H1 (cell line): ENCODE measurements around the gene SBF1. TPM values are rescaled to one million over a fixed set of nuclear protein-coding genes. Genes with fewer than 3 reads are reported as not detected.

Experiments used
- CTCF ChIA-PET: fragments of 300-600 bp; sonication (Branson Sonifier 250); formaldehyde crosslinking; loops from one replicate; lab custom pipeline; 2021; ENCODE audit not compliant: partially characterized antibody; lab: Charles Lee
- POLR2A ChIA-PET: fragments of 300-600 bp; sonication (Branson Sonifier 250); formaldehyde crosslinking; loops from one replicate; lab custom pipeline; 2021; ENCODE audit warnings: inconsistent platforms; ENCODE audit not compliant: partially characterized antibody; lab: Charles Lee
- DNase-seq, 2 experiments: peaks; one replicate each; pipeline versions ENCODE4 v3.0.0 to v3.0.0-alpha.2; 2010 to 2022; ENCODE audit warnings: low spot score in 2 of 2, low read depth in 1 of 2, mixed read lengths in 1 of 2
- FAIRE-seq: peaks from 2 replicates; lab custom pipeline; 2011; peaks lifted over from hg19 to GRCh38; lab: Jason Lieb, UNC
- H2AFZ ChIP-seq: 2 replicates; pipeline ENCODE4 v1.8.1; 2012; ENCODE audit warnings: low read length, inconsistent platforms
- H2AK5ac ChIP-seq: 2 replicates; pipeline ENCODE4 v1.6.1; 2013; ENCODE audit warnings: low read depth, low read length
- H2BK120ac ChIP-seq: replicated peaks from 2 replicates; pipeline ENCODE3; 2013; ENCODE audit warnings: low read depth, low read length, inconsistent platforms
- H2BK12ac ChIP-seq: 2 replicates; pipeline ENCODE4 v1.6.1; 2013; ENCODE audit warnings: low read depth, low read length
- H2BK15ac ChIP-seq: 2 replicates; pipeline ENCODE4 v1.6.1; 2013; ENCODE audit warnings: low read length
- H2BK20ac ChIP-seq: 2 replicates; pipeline ENCODE4 v1.6.1; 2013; ENCODE audit warnings: low read length
- H2BK5ac ChIP-seq: 2 replicates; pipeline ENCODE4 v1.6.1; 2013; ENCODE audit warnings: low read depth, low read length
- H3K14ac ChIP-seq: 2 replicates; pipeline ENCODE4 v1.6.1; 2013; ENCODE audit warnings: inconsistent platforms; ENCODE audit not compliant: insufficient read length
- H3K18ac ChIP-seq: 2 replicates; pipeline ENCODE4 v1.6.1; 2013; ENCODE audit warnings: low read length; ENCODE audit errors: extremely low read depth
- H3K23ac ChIP-seq: 2 replicates; pipeline ENCODE4 v1.6.1; 2013; ENCODE audit warnings: inconsistent platforms; ENCODE audit not compliant: insufficient read length
- H3K23me2 ChIP-seq: 2 replicates; pipeline ENCODE4 v1.6.1; 2013; ENCODE audit warnings: low read depth, low read length
- H3K27ac ChIP-seq: 2 replicates; pipeline ENCODE4 v1.6.1; 2011; ENCODE audit warnings: low read depth, low read length, inconsistent platforms
- H3K27me3 ChIP-seq, 4 experiments: replicated peaks in 1 of 4; 1 replicate in 1 of 4; 2 replicates in 3 of 4; pipeline versions ENCODE4 v1.6.1 to v1.8.1; 2011 to 2013; ENCODE audit warnings: low read length in 3 of 4, mild to moderate bottlenecking in 3 of 4, inconsistent platforms in 2 of 4, mixed read lengths in 2 of 4, moderate library complexity in 1 of 4; ENCODE audit not compliant: control insufficient read depth in 3 of 4, insufficient read depth in 3 of 4; ENCODE audit errors: extremely low read depth in 1 of 4
- H3K36me3 ChIP-seq, 4 experiments: 2 replicates each; pipeline versions ENCODE4 v1.6.1 to v1.8.1; 2011 to 2013; ENCODE audit warnings: mild to moderate bottlenecking in 4 of 4, low read length in 3 of 4, moderate library complexity in 2 of 4, control low read depth in 1 of 4, inconsistent platforms in 1 of 4; ENCODE audit not compliant: insufficient read depth in 4 of 4, control insufficient read depth in 2 of 4
- H3K4ac ChIP-seq: replicated peaks from 2 replicates; pipeline ENCODE3; 2013; ENCODE audit warnings: low read length, low read depth, mixed read lengths, inconsistent platforms; ENCODE audit not compliant: insufficient read length
- H3K4me1 ChIP-seq, 4 experiments: replicated peaks in 1 of 4; 1 replicate in 1 of 4; 2 replicates in 3 of 4; pipeline versions ENCODE4 v1.6.1 to v1.8.1; 2011 to 2013; ENCODE audit warnings: low read length in 3 of 4, inconsistent platforms in 2 of 4, mixed read lengths in 1 of 4; ENCODE audit not compliant: insufficient read depth in 4 of 4, control insufficient read depth in 3 of 4
- H3K4me2 ChIP-seq, 2 experiments: 2 replicates each; pipeline versions ENCODE4 v1.6.1 to v1.8.1; 2011 to 2013; ENCODE audit warnings: low read depth in 2 of 2, low read length in 2 of 2, control low read depth in 1 of 2, inconsistent platforms in 1 of 2, mild to moderate bottlenecking in 1 of 2; ENCODE audit not compliant: insufficient read depth in 1 of 2
- H3K4me3 ChIP-seq, 4 experiments: fragments of 200-600, 300-600 bp in 1 of 4; sonication (generic), shearing (Covaris generic), sonication (Bioruptor Twin) in 1 of 4; 2 replicates each; pipeline versions ENCODE4 v1.5.1 to v1.8.1; 2011 to 2016; ENCODE audit warnings: low read length in 4 of 4, low read depth in 3 of 4, control low read depth in 2 of 4, inconsistent platforms in 2 of 4, mild to moderate bottlenecking in 2 of 4, mixed read lengths in 1 of 4, moderate library complexity in 1 of 4; ENCODE audit not compliant: insufficient read depth in 2 of 4; ENCODE audit errors: extremely low read depth in 1 of 4
- H3K56ac ChIP-seq: replicated peaks from 2 replicates; pipeline ENCODE3; 2013; ENCODE audit warnings: low read depth, mild to moderate bottlenecking, mixed read lengths, low read length, inconsistent platforms; ENCODE audit not compliant: insufficient read length
- H3K79me1 ChIP-seq: 2 replicates; pipeline ENCODE4 v1.6.1; 2013; ENCODE audit warnings: low read depth, low read length, control low read depth
- H3K79me2 ChIP-seq, 2 experiments: 2 replicates each; pipeline versions ENCODE4 v1.6.1 to v1.8.1; 2012 to 2013; ENCODE audit warnings: low read length in 2 of 2, mild to moderate bottlenecking in 2 of 2, inconsistent platforms in 1 of 2; ENCODE audit not compliant: insufficient read depth in 2 of 2, control insufficient read depth in 1 of 2
- H3K9ac ChIP-seq, 4 experiments: replicated peaks in 1 of 4; 1 replicate in 1 of 4; 2 replicates in 3 of 4; pipeline versions ENCODE4 v1.6.1 to v1.8.1; 2011 to 2013; ENCODE audit warnings: low read depth in 3 of 4, low read length in 3 of 4, control low read depth in 2 of 4, mild to moderate bottlenecking in 2 of 4, moderate library complexity in 2 of 4, inconsistent platforms in 1 of 4; ENCODE audit errors: extremely low read depth in 1 of 4
- H3K9me3 ChIP-seq, 2 experiments: 2 replicates each; pipeline versions ENCODE4 v1.6.1 to v1.8.1; 2012 to 2013; ENCODE audit warnings: mild to moderate bottlenecking in 2 of 2, moderate library complexity in 2 of 2, control low read depth in 1 of 2, inconsistent platforms in 1 of 2, low read depth in 1 of 2, low read length in 1 of 2, mixed read lengths in 1 of 2; ENCODE audit not compliant: insufficient read depth in 2 of 2
- H4K20me1 ChIP-seq, 2 experiments: replicated peaks in 1 of 2; 2 replicates each; pipeline versions ENCODE3 to v1.8.1; 2011 to 2013; ENCODE audit warnings: inconsistent platforms in 2 of 2, low read length in 2 of 2, mild to moderate bottlenecking in 1 of 2; ENCODE audit not compliant: insufficient read depth in 2 of 2, control insufficient read depth in 1 of 2
- H4K5ac ChIP-seq: 2 replicates; pipeline ENCODE4 v1.6.1; 2013; ENCODE audit warnings: low read length, low read depth, mixed read lengths, inconsistent platforms; ENCODE audit not compliant: insufficient read length
- H4K8ac ChIP-seq: 2 replicates; pipeline ENCODE4 v1.8.0; 2013; ENCODE audit warnings: mild to moderate bottlenecking, moderate library complexity, low read length, inconsistent platforms; ENCODE audit not compliant: insufficient read depth; ENCODE audit errors: extremely low read depth
- H4K91ac ChIP-seq: replicated peaks from 2 replicates; pipeline ENCODE3; 2013; ENCODE audit warnings: low read length, mixed read lengths, inconsistent platforms; ENCODE audit not compliant: insufficient read length
- ASH2L ChIP-seq: fragments of 200-600, 300-600 bp; sonication (generic); IDR thresholded peaks from one replicate; pipeline ENCODE4 v1.7.1; 2017; ENCODE audit warnings: low read length
- CHD1 ChIP-seq: IDR thresholded peaks from 2 replicates; pipeline ENCODE4 v1.6.1; 2012; ENCODE audit warnings: low read depth, low read length, improper control_type of control experiment
- GTF2F1 ChIP-seq: IDR thresholded peaks from 2 replicates; pipeline ENCODE4 v1.6.1; 2012; ENCODE audit warnings: low read depth, low read length, improper control_type of control experiment, borderline replicate concordance
- HDAC2 ChIP-seq, 2 experiments: fragments of 300-600 bp in 1 of 2; sonication (generic) in 1 of 2; IDR thresholded peaks; 2 replicates each; pipeline ENCODE4 v1.6.1; 2011 to 2012; ENCODE audit warnings: low read depth in 2 of 2, low read length in 2 of 2, mild to moderate bottlenecking in 2 of 2, moderate library complexity in 2 of 2, borderline replicate concordance in 1 of 2, inconsistent platforms in 1 of 2
- NANOG ChIP-seq: IDR thresholded peaks from 2 replicates; pipeline ENCODE4 v1.6.1; 2011; ENCODE audit warnings: low read length, low read depth, mild to moderate bottlenecking, inconsistent platforms; ENCODE audit not compliant: insufficient read depth, poor library complexity, severe bottlenecking
- SP2 ChIP-seq: IDR thresholded peaks from 2 replicates; pipeline ENCODE4 v1.6.1; 2012; ENCODE audit warnings: mild to moderate bottlenecking, low read length, inconsistent platforms
- WGBS, 2 experiments: shearing (Covaris generic) in 1 of 2; methylation state at CpG; one replicate each; pipeline versions ENCODE4 v1.1.6 to v1.1.7; 2013 to 2015; ENCODE audit warnings: low lambda C conversion rate in 2 of 2, mixed read lengths in 2 of 2, inconsistent platforms in 1 of 2, low coverage in 1 of 2, missing lambda C conversion rate in 1 of 2; ENCODE audit not compliant: insufficient replicate concordance in 2 of 2, insufficient coverage in 1 of 2, insufficient read length in 1 of 2; ENCODE audit errors: extremely low coverage in 1 of 2, missing lambda C conversion rate in 1 of 2; 5-methylcytosine and 5-hydroxymethylcytosine counted together
- polyA plus RNA-seq, 7 experiments: library from polyadenylated mRNA; depleted of rRNA in 3 of 7; stranded (reverse) in 5 of 7; unstranded in 2 of 7; fragments of >200 nt in 5 of 7; fragments of 200-250 nt in 2 of 7; gene quantifications; 1 replicate in 5 of 7; 2 replicates in 1 of 7; 4 replicates in 1 of 7; pipeline versions ENCODE4 v1.2.1 to v1.2.3, GENCODE V29; 2011 to 2013; ENCODE audit warnings: missing spikeins in 2 of 7, mixed read lengths in 2 of 7
- total RNA-seq: library from RNA; stranded (reverse); fragmentation: NEBNext Ultra II Directional; extraction: Animal tissue kit (Norgen Biotek cat#: 25700); gene quantifications from 2 replicates; pipeline ENCODE4 v1.2.1, GENCODE V29; 2021
- TF ChIP-seq, protein P1 (sequence below): IDR thresholded peaks from 2 replicates; pipeline ENCODE4 v1.6.1; 2011; ENCODE audit warnings: low read length, improper control_type of control experiment

SBF1 gene
- total and polyA plus RNA-seq, 2 of the 8 experiments (the other 6 are each of a cell fraction or from before 2014, with no cell fraction given), result 29.1 to 71.5 TPM

DNA sequence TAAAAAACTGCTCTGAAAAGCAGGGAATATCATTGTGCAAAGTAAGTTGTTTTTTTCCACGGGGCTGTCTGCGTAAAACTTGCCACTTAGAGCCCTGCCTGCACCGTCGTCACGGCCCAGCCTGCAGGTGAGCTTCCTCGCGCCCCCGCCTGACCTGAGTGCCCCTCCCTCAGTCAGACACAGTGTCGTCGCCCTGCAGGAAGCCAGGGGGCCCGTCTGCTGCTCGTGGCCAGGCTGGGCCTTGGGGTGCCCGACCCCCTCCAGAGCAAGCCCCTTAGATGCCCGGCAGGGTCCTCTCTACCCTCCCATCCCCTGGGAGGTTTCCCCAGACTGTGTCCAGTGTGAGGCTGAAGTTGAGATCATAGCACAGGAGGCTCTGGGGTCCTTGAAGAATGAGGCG lies 31.6 kb downstream of the SBF1 start:
- H4K8ac ChIP-seq, result no peak overlapping the region
- no peak overlapping the region for H2BK120ac ChIP-seq
- H3K27ac ChIP-seq, result no peak overlapping the region
- ChIA-PET POLR2A (interaction anchor here (0.5 to 2.8 kb wide), 5 partner anchors 24 to 199 kb away, joined by 3 to 9 read pairs (median 5); partner anchors contain the start of genes SCO2 and TUBGCP6), CTCF (interaction anchor here (1.6 kb wide), 1 partner anchor 14 kb away, joined by 5 read pairs; no protein-coding TSS in a partner anchor)
- no peaks in the 10 kb centered on the region for H3K79me1 ChIP-seq
- H3K27me3 ChIP-seq, result no peaks in the 10 kb centered on the region
- TF ChIP-seq NANOG (no peak), HDAC2 (IDR thresholded peaks at IDR 0.05; ENCODE audit: borderline replicate concordance in 1 of 2, low read depth in 2 of 2, low read length in 2 of 2) (no peak), CHD1 (no peak), ASH2L (no peak), GTF2F1 (no peak), SP2 (no peak)
- TF ChIP-seq, protein P1, sequence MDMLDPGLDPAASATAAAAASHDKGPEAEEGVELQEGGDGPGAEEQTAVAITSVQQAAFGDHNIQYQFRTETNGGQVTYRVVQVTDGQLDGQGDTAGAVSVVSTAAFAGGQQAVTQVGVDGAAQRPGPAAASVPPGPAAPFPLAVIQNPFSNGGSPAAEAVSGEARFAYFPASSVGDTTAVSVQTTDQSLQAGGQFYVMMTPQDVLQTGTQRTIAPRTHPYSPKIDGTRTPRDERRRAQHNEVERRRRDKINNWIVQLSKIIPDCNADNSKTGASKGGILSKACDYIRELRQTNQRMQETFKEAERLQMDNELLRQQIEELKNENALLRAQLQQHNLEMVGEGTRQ, result no peak
- H4K20me1 ChIP-seq, result peaks cover 17 to 18% of the 10 kb centered on the region in 2 experiments
- no peak overlapping the region for H3K23ac ChIP-seq
- H3K14ac ChIP-seq, result no peak overlapping the region
- H2AFZ ChIP-seq, result no peak overlapping the region
- H3K4me1 ChIP-seq, result peaks cover 0 to 9% (median 4%) of the 10 kb centered on the region in 4 experiments; a peak in 5 of 7 replicates
- H3K4me2 ChIP-seq, result no peak overlapping the region
- H2BK12ac ChIP-seq, result no peak overlapping the region
- no peak overlapping the region for H3K4ac ChIP-seq
- H3K56ac ChIP-seq, result no peak overlapping the region
- DNase-seq (no peak), FAIRE-seq (no peak)
- H4K91ac ChIP-seq, result no peak overlapping the region
- no peak overlapping the region for H2BK5ac ChIP-seq
- H3K18ac ChIP-seq, result no peak overlapping the region
- no peak overlapping the region for H3K4me3 ChIP-seq
- no peak overlapping the region; a peak in 2 of 7 replicates for H3K9ac ChIP-seq
- no peaks in the 10 kb centered on the region for H3K23me2 ChIP-seq
- 96% methylated on average over 13 of the region's 15 CpGs; no CpG with 5 or more reads in 1 of the 2 experiments for WGBS, 2 experiments
- H3K36me3 ChIP-seq, result peaks cover 9 to 34% (median 23%) of the 10 kb centered on the region in 4 experiments
- H3K9me3 ChIP-seq, result no peaks in the 10 kb centered on the region
- H3K79me2 ChIP-seq, result no peaks in the 10 kb centered on the region
- H4K5ac ChIP-seq, result no peak overlapping the region
- H2AK5ac ChIP-seq, result no peak overlapping the region
- no peak overlapping the region for H2BK20ac ChIP-seq
- no peak overlapping the region for H2BK15ac ChIP-seq
